Fibroblast of skin of right biceps (primary cell): ENCODE data around the gene CACNB1.
"Not testable (repeated sequence)": the region's sequence is repeated elsewhere in the genome, so short reads cannot be mapped to it uniquely, and the experiment has no call there.

Experiments used
- DNase-seq: peaks from one replicate; pipeline ENCODE4 v3.0.0-alpha.2; 2013

The CACNB1 gene

DNA sequence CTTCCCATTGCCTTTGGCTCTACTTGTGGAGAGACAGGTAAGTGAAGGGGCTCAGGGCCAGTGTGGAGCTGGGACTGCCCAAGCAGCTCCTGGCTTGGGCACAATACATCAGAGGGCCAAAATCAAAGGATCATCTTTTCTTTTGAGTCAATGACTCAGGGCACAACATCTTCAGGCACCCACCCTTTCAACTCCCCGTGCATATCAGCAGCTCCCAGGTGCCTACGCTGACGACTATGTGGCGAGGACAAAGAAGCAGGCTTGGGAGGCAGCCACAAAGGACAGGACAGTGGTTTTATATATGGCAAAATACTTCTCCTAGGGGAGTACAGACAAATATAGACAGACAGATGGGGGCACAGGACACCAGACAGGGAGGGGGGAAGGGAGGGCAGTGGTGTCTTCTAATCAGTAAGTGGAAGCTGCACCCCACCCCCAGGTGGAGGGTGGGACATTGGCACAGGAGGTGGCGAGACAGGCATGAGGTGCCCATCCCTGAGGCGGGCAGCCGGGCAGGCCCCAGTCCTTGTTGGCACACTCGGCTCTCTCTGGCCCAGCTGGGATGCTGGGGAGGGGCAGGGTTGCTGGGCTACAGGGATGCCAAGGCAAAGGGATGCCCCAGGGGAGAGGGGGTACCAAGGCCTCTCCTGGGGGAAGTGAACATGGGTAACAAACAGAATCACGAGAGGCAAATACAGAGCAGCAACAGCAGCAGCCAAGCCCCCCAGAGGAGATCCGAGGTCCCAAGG lies 23.8 kb downstream of the CACNB1 start:
- DNase-seq, result no peak

- DNase-seq, result no peak
These were observed 24.4 kb downstream of the CACNB1 start for GRCh38 chr17:39173080-39173479.

DNA sequence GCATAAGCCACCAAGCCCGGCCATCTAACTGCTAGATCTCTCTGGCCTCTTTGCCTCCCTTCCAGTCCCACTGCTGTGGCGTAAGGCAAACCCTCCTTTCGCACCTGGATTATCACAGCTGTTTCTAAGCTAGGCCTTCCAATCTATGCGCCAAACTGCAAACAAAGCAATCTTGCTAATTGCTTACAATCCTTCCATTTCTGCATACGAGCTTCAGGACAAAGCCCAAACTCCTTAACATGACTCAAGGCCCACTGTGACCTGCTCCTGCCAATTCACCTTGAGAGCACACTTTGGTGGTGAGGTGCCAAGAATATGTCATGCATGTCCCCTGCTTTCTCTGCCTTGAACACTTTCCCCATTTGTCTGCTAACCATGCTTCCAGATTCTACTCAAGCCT lies 25.5 kb downstream of the CACNB1 start:
- DNase-seq, result no peak

DNA sequence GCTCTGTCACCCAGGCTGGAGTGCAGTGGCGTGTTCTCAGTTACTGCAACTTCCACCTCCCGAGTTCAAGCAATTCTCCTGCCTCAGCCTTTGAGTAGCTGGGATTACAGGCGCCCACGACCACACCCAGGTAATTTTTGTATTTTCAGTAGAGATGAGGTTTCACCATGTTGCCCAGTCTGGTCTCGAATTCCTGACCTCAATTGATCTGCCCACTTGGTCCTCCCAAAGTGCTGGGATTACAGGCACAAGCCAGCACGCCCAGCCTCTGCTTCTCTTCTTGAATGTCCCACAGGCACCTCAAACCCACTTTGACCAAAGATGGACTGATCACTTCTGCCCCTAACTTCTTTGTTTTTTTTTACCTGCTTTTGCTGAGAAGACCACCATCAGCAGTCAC lies 26.9 kb downstream of the CACNB1 start:
- DNase-seq, result no peak

DNA sequence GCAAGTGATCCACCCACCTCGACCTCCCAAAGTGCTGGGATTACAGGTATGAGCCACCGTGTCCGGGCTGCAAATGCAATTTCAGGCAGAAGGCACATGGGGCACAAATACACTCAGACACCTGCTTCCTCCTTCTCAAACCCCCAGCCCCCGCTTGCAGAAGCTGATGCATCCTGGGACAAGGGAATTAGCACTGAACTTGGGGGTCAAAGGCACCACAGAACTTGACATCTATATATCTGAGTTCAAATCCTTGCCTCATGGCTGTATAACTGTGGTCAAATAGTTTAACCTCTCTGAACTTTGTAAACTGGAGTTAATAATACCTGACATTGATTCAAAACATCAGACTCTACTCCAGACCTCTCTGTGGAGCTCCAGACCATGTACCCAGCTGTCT lies 27.4 kb downstream of the CACNB1 start:
- no peak for DNase-seq

DNA sequence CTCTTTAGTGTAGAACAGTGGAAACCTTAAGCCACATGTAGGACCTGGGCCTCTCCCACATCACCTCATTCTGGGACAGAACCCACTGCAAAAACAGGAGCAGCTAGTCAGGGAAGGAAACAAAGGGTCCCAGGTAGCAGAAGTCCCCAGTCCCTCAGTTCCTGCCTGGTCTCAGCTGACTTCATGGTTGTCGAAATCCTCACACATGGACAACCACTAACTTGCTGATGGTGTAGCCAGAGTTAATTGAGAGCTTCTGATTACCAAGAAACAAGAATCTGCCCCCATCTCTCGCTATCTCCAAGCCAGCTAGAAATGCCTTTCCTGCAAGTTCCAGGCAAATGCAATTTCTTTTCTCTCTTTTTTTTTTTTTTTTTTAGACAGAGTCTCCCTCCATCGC lies 28.0 kb downstream of the CACNB1 start:
- DNase-seq, result no peak

DNA sequence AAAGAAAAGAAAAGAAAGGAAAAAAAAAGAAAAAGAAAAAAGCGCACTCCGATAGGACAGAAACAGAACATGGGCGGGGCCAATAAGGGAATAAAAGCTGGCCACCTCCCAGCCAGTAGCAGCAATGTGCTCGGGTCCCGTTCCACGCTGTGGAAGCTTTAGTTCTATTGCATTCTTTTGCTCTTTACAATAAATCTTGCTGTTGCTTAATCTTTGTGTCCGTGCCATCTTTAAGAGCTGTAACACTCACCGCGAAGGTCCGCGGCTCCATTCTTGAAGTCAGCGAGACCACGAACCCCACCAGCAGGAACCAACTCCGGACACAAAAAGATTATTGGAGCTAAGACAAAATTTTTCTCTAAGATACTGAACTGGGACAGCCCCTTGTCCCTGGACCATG lies 28.4 kb downstream of the CACNB1 start:
- no peak for DNase-seq

GRCh38 chr17:39168503-39168902 lies 29.0 kb downstream of the CACNB1 start:
- not testable (repeated sequence) for DNase-seq

DNA sequence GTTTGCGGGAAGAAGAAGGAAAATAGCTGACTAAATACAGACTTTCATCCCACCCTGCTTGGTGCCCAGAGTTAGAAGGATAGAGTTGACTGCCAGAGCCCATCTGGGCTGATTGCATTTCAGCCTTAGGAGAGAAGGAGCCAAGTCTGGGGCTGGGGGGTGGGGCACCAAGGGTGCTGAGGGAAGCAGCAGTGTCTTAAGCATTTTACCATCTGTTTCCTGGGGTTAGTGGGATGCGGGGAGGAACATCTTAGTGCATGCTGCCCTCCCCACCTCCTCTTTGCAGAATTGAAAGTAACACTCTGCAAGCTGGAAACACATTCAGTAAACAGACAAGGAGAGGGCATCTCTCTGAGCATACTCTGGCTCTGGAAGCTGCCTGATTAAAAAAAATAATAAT lies 30.0 kb downstream of the CACNB1 start:
- DNase-seq, result no peak

DNA sequence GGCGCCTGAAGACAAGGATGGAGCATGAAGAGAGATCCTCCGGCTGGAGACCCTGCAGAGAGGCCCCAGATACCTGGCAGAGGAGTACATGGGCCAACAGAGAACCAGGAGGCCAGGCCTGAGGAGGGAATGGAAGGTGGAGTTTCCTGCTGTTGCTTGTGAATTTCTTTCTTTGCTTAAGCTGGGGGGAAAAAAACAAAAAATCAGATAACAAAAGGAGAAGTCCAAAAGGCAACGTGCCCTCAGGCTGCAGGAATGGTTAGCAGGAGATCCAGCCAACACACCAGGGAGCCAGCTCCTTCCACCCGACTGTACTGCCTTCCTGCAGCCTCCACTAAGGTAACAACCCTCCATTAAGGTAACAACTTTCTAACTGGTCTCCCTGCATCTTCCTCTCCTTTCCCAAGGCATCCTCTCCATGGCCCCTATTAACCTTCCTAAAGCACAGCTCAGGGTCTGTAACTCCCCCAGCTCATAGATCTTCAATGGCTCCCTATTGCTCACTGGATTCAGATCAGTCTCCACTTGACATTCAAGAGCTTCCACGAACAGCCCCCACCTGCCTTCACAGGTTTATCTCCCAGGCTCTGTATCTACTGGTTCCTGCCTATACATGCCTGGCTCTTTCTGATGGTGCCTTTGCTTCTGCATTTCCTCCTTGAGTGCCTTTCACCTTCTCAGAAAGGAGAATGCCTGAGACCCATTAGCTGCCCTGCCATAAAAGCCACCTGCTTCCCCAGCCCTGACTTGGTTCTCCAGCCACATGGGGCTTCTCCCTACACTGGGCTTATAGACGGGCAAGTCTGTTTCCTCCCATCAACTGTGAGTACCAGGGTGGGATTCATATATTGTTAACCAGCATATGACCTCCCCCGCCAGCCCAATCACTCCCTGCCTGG lies 30.8 kb downstream of the CACNB1 start:
- no peak for DNase-seq

- no peak for DNase-seq
These were observed 31.6 kb downstream of the CACNB1 start, which contains the start of gene ARL5C for GRCh38 chr17:39165841-39166349. Gene ARL5C, minus strand, starts transcription at chr17:39166161. Its CDS starts 401 bp downstream, at chr17:39165760.

- DNase-seq, result no peak
These were observed 32.2 kb downstream of the CACNB1 start for GRCh38 chr17:39165178-39165840.

DNA sequence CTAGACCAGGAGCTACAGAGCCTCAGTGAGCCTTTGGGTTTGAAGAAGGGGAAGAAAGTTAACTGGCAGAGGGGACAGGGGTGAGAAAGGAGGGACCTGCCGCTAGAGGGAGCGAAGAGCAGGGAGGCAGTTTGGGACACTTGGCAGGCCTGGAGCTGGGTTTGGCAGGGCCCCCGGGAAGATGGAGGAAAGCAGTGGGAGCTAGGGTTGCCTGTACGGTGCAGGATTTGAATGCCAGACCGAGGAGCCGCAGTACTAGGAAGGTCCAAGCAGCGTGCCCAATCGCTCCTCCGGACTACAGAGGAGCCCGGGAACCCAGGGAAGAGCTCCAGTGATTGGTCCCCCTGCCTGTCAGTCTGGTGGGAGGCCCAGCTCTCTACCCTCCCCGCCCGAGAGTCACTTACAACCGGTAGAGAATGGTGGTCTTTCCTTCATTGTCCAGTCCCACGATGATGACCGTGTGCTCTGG lies 32.8 kb downstream of the CACNB1 start:
- peak; percentile 96 for DNase-seq

DNA sequence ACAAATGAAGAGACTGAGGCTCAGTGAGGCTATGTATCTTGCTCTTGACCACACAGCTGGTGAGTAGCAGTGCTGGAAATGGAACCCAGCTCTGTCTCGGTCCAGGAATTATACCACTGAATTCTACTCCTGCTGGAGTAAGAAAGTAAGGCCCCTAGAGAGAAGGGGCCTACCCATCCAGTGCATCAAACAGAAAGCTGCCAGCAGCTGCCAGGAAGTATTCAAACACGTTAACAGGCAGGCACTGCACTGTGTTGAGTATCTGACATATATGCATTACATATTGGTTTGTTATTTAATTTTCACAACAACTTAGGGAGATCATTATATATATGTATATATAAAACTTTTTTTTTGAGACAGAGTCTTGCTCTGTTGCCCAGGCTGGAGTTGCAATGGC lies 35.5 kb downstream of the CACNB1 start:
- no peak for DNase-seq

DNA sequence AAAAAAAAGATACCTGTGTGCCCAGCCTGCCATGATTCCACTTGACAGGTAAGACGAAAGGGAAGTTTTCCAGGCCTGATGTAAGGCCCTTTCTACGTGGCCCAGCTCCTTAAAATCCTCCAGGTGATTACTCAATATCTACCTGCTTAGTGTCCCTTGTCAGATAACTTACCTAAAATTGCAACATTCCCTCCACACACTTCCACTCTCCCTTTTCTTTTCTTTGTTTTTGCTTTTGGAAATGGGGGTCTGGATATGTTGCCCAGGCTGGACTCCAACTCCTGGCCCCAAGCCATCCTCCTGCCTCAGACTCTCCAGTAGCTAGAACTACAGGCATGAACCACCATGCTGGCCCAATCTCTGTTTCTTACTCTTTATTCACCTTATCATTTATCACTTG lies 38.8 kb downstream of the CACNB1 start:
- no peak for DNase-seq

DNA sequence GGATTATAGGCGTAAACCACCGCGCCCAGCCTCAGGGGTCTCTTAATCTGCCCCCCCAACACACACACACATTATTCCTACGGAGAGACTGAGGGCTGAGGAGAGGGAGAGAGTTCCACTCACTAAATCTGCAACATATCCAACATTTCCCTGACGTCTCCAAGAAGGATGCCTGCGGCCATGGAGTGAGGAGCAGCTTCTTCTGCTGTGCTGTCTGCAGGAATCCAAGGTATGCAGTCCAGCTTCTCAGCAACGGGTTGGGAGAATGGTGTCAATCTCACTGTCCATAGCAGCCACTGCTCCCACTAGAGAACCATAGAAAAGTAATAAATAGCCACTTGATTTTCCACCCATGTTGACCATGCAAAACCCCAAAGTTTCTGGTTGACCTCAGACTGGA lies 41.0 kb downstream of the CACNB1 start:
- DNase-seq, result no peak

- DNase-seq, result no peak
These were observed 41.8 kb downstream of the CACNB1 start for GRCh38 chr17:39155654-39156053.

DNA sequence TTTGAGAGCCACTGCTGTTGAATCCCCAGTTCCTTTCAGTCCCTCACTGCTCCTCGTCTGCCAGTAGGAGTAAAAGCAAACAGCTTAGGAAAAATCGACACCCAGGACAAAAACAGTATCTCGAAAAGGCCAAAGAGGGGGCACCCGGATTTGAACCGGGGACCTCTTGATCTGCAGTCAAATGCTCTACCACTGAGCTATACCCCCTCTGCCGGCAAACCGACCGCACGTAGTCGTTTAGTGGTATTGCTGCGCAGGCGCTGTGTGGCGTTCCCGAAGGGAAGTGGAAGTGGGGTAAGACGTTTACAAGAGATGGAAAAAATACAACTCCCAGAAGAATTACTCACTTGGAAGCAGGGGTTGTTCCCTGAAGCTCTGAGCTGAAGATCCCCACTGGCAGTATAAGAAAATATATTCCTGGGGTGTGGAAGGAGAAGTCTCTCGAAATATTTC lies 43.8 kb downstream of the CACNB1 start:
- peak; percentile 88 for DNase-seq

DNA sequence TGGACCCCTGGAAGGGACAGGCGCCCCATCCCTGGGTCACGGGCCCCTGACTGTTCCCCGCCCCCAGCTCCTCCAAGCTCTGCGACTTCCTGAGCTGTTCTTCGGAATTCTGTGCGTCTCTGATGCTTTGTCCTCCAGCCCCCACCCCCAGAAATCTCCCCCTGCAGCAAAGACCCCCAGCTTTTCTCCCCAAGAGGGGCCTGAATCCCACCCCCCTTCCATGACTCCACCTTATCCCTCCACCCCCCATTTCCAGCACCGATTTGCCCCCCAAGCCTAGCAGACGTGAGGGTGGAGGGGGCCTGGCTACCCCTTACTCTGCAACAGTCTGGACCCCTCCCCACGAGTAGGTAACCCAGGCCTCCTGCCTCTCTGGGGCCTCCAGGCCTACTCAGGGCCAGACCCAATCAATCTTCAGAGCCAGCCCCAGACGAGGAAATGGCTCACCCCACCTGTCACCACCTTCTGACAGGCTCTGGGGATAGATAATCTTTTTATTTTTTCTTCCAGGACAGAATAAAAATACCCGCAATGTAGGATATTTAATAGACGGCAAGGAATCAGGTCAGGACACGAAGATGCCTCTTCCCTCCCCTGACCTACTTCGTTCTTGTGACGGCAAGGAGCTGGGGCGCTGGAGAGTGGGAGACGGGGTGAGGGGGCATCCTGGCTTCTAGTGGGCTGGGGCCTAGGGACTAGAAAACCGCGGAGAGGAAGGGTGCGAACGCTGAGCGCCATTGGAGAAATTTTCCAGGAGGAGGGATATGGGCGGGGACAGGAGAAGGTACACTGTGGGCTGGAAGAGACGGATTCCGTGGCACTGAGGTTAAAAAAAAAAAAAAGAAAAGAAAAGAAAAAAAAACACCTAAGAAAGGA lies 45.3 kb downstream of the CACNB1 start:
- peak; percentile 48 for DNase-seq

- no peak for DNase-seq
These were observed 46.1 kb downstream of the CACNB1 start, which contains the start of gene PLXDC1 for GRCh38 chr17:39151150-39151942. Gene PLXDC1, minus strand, starts transcription at chr17:39151637. Its CDS starts 200 bp downstream, at chr17:39151437.

DNA sequence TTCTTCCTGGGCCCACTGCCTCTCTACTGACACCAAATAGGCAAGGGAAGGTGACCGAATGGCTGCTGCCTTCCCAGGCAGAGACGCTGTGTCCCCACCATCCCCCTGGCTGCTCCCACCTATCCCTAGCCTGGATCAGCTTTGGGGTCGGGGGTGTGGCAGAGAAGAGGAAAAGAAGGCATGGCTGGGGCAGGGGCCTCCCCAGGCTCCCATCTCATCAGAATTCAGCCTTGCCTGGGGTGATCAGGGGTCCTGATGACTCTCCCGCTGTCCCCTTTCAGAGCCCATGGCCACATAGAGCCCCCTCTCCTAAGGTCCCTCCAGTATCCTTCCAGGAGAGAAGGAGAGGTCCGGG lies 46.7 kb downstream of the CACNB1 start:
- DNase-seq, result no peak
